Cardiac muscle cell (in vitro differentiated cells and primary cell): ENCODE results near the gene ACTN4. TPM values are rescaled to one million over a fixed set of nuclear protein-coding genes. Genes with fewer than 3 reads are reported as not detected.

Source experiments
- DNase-seq, 2 donors: peaks; one replicate each; pipeline versions ENCODE4 v3.0.0 to v3.0.0-alpha.2; 2010 to 2017; ENCODE audit warnings: low read depth in 1 of 2, low spot score in 1 of 2
- H3K27ac ChIP-seq: fragments of 200-600 bp; sonication (generic); 2 replicates; pipeline ENCODE4 v1.5.1; 2016
- H3K27me3 ChIP-seq: fragments of 200-600 bp; sonication (generic); 2 replicates; pipeline ENCODE4 v1.6.0; 2016; ENCODE audit warnings: control low read depth
- H3K36me3 ChIP-seq: fragments of 200-600 bp; sonication (generic); 2 replicates; pipeline ENCODE4 v1.5.1; 2016; ENCODE audit warnings: control low read depth
- H3K4me1 ChIP-seq: fragments of 200-600 bp; sonication (generic); 2 replicates; pipeline ENCODE4 v1.8.1; 2017; ENCODE audit warnings: low read depth, mild to moderate bottlenecking, mixed run types
- H3K4me3 ChIP-seq: fragments of 200-600 bp; sonication (generic); 2 replicates; pipeline ENCODE4 v1.5.1; 2016; ENCODE audit warnings: mild to moderate bottlenecking
- H3K9me3 ChIP-seq: fragments of 200-600 bp; sonication (generic); 2 replicates; pipeline ENCODE4 v1.5.1; 2017; ENCODE audit warnings: low read depth, mild to moderate bottlenecking, control low read depth
- polyA plus RNA-seq: library from polyadenylated mRNA; unstranded; fragments of >200 nt; fragmentation: Nextera tagmentation; extraction: Ambion mirVana; gene quantifications from 2 replicates; pipeline ENCODE4 v1.2.1, GENCODE V29; 2016
- total RNA-seq: library from RNA; depleted of rRNA; stranded (reverse); fragments of >200 nt; gene quantifications from 2 replicates; pipeline ENCODE4 v1.2.3, GENCODE V29; 2016
- TF ChIP-seq, protein P1 (sequence below): IDR thresholded peaks from 2 replicates; pipeline ENCODE4 v1.5.1; 2012; ENCODE audit warnings: low read depth, mild to moderate bottlenecking, low read length

ACTN4 gene
- total and polyA plus RNA-seq, 2 experiments from 2014 or later = 77.4 to 465 TPM

DNA sequence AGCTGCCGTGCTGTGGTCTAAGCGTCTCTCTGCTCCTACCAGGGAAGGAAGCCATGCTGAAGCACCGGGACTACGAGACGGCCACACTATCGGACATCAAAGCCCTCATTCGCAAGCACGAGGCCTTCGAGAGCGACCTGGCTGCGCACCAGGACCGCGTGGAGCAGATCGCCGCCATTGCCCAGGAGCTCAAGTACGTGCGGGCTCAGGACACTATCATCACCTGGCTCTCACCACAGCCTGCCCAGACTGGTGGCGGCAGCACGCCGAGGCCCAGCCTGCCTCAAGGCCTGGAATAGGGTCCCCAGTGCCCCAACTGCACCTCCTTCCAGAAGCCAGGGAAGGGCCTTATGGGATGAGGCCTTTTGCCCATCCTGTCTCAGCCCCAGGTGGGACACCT lies 74.0 kb downstream of the ACTN4 start:
- no peak for DNase-seq
- Histone ChIP-seq H3K4me3 (no peak overlapping the region), H3K36me3 (peaks cover 54% of the 10 kb centered on the region), H3K4me1 (peaks cover 15% of the 10 kb centered on the region), H3K27ac (peak overlapping the region; percentile 90), H3K9me3 (no peaks in the 10 kb centered on the region), H3K27me3 (no peaks in the 10 kb centered on the region)
- TF ChIP-seq, protein P1, sequence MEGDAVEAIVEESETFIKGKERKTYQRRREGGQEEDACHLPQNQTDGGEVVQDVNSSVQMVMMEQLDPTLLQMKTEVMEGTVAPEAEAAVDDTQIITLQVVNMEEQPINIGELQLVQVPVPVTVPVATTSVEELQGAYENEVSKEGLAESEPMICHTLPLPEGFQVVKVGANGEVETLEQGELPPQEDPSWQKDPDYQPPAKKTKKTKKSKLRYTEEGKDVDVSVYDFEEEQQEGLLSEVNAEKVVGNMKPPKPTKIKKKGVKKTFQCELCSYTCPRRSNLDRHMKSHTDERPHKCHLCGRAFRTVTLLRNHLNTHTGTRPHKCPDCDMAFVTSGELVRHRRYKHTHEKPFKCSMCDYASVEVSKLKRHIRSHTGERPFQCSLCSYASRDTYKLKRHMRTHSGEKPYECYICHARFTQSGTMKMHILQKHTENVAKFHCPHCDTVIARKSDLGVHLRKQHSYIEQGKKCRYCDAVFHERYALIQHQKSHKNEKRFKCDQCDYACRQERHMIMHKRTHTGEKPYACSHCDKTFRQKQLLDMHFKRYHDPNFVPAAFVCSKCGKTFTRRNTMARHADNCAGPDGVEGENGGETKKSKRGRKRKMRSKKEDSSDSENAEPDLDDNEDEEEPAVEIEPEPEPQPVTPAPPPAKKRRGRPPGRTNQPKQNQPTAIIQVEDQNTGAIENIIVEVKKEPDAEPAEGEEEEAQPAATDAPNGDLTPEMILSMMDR = no peak

DNA sequence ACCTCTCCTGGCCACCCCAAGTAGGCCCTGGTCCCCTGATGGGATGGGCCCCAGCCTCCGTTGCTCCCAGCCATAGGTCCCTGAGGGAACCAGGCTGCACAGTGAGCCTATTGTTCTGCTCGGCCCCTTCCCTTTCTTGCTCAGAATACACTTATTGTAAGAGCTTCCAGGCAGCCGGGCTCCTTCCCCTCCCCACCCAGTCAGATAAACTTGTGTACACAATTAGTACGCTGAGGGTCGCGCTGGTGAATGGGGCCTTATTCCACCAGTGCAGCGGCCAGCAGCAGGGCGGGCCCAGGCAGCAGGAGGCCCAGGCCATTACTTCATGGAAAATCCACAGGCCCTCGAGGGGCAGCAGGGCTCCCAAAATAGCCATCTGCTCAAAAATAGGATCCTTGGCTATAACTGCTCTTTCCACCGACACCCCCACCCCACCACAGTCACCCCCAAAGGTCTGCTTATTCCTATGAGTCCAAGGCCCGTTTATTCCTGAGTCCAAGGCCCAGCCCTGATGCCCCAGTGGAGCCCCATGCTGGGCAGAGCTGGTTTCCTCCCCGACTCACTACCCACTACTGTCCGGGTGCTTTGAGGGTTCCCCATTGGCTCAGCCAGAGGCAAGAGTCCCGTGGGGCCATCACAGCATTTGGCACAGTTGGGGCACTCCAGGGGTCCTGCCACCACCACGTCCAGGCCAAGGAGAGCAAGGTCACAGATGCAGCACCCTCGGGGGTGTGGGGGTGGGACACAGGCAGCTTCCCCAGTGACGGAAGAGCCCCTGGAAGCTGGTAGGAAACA lies 74.7 kb downstream of the ACTN4 start:
- H3K9me3 ChIP-seq = no peaks in the 10 kb centered on the region
- DNase-seq = peak; percentile 69 to 88
- peak overlapping the region; percentile 90 for H3K27ac ChIP-seq
- peaks cover 15% of the 10 kb centered on the region for H3K4me1 ChIP-seq
- H3K4me3 ChIP-seq = no peak overlapping the region
- H3K27me3 ChIP-seq = no peaks in the 10 kb centered on the region
- TF ChIP-seq, protein P1 = no peak
- peaks cover 51% of the 10 kb centered on the region for H3K36me3 ChIP-seq

DNA sequence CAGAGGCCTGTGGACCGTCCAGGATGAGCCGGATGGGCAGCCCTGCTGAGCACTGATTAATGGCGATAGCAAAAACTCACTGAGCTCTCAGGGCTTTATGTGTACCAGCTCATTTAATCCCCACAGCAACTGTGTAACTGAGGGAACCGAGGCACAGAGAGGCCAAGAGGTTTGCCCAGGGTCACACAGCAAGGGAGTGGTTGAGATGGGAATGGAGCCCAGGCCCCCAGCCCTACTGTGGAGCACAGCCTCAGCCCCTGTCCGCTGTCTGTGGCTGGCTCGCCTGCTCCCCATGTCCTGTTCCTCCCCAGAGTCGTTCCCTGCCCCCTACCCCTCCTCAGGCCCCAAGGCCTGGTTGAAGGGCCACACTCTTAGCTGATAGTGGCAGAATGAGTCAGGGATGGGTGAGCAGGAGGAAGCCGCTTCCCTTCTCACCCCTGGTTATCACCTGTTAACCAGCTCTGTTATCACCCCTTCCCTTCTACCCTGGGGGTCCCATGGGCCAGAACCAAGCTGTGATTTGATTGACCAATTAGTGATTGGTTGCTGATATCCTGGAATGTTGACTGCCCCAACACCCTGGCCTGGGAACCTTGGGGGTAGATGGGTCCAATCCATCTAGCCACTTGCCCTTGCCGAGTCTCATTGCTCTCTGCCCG lies 75.6 kb downstream of the ACTN4 start:
- Histone ChIP-seq H3K9me3 (no peaks in the 10 kb centered on the region), H3K4me1 (peaks cover 15% of the 10 kb centered on the region), H3K4me3 (no peak overlapping the region), H3K27me3 (no peaks in the 10 kb centered on the region), H3K36me3 (peaks cover 49% of the 10 kb centered on the region), H3K27ac (peak overlapping the region; percentile 90)
- TF ChIP-seq, protein P1 = no peak
- no peak for DNase-seq

DNA sequence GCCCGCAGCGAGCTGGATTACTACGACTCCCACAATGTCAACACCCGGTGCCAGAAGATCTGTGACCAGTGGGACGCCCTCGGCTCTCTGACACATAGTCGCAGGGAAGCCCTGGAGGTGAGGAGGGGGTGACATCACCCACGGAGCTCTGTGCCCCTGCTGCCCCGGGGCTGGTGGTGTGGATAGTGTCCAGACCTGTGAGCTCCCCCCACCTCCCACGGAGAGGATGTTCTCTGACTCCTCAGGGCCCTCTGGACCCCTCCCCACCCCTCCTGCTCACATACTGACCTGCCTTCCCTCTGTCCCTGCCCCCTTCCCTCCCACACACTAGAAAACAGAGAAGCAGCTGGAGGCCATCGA lies 76.1 kb downstream of the ACTN4 start:
- H3K27ac ChIP-seq = peak overlapping the region; percentile 90
- H3K9me3 ChIP-seq = no peaks in the 10 kb centered on the region
- H3K4me3 ChIP-seq = no peak overlapping the region
- H3K36me3 ChIP-seq = peaks cover 48% of the 10 kb centered on the region
- TF ChIP-seq, protein P1 = no peak
- no peaks in the 10 kb centered on the region for H3K27me3 ChIP-seq
- no peak for DNase-seq
- H3K4me1 ChIP-seq = peaks cover 15% of the 10 kb centered on the region

DNA sequence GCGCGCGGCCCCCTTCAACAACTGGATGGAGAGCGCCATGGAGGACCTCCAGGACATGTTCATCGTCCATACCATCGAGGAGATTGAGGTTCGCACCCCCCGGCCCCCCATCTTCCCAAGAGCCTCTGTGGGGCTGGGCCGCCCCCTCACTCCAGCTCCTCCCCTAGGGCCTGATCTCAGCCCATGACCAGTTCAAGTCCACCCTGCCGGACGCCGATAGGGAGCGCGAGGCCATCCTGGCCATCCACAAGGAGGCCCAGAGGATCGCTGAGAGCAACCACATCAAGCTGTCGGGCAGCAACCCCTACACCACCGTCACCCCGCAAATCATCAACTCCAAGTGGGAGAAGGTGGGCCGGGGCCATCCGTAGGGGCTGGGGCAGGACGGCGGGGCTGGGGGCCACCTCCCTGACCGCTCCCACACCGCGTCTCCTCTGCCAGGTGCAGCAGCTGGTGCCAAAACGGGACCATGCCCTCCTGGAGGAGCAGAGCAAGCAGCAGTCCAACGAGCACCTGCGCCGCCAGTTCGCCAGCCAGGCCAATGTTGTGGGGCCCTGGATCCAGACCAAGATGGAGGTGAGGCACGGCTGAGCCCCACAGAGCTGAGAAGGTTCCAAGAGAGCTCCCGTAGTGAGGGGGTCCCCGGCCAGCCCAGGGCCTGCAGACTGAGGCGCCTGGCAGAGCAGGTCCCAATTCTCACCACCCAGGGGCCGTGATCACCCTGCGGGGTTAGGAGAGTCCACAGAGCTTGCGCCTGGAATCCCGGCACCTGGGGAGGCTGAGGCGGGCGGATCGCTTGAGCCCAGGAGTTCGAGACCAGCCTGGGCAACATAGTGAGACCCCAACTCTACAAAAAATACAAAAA lies 76.8 kb downstream of the ACTN4 start:
- Histone ChIP-seq H3K36me3 (peaks cover 48% of the 10 kb centered on the region), H3K27me3 (no peaks in the 10 kb centered on the region), H3K4me1 (peaks cover 15% of the 10 kb centered on the region), H3K9me3 (no peaks in the 10 kb centered on the region), H3K4me3 (no peak overlapping the region), H3K27ac (peak overlapping the region; percentile 90)
- no peak for DNase-seq
- TF ChIP-seq, protein P1 = no peak
